ENCODE measurements around the gene SNTA1. TPM values are rescaled to one million over a fixed set of nuclear protein-coding genes. Genes with fewer than 3 reads are reported as not detected.

Gene SNTA1
- total and polyA plus RNA-seq, 2 of the 8 experiments (the other 6 are each of a cell fraction or from before 2014, with no cell fraction given) = 4.5 to 8.0 TPM

DNA sequence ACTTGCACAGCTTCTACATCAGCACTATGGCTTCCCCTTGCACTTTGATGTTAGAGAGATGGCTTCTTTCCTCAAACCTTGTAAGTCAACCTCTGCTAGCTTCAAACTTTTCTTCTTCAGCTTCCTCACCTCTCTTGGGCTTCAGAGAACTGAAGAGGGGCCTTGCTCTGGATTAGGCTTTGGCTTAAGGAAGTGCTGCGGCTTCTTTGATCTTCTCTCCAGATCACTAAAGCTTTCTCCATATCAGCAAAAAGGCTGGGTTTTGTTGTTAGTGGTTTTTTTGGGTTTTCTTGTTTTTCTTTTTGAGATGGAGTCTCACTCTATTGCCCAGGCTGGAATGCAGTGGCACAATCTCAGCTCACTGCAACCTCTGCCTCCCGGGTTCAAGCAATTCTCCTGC lies 66.2 kb downstream of the SNTA1 start:
- Histone ChIP-seq H3K27me3 (replicated peaks in 1 of 4; ENCODE audit: control insufficient read depth in 3 of 4, extremely low read depth in 1 of 4, insufficient read depth in 3 of 4, low read length in 3 of 4) (no peaks in the 10 kb centered on the region), H2AK5ac (ENCODE audit: low read depth, low read length) (no peak overlapping the region), H3K23ac (ENCODE audit: insufficient read length) (no peak overlapping the region), H3K4me3 (ENCODE audit: extremely low read depth in 1 of 4, insufficient read depth in 2 of 4, low read depth in 3 of 4, low read length in 4 of 4) (no peak overlapping the region), H3K18ac (ENCODE audit: extremely low read depth, low read length) (no peak overlapping the region), H2BK20ac (ENCODE audit: low read length) (no peak overlapping the region), H3K9ac (replicated peaks in 1 of 4; ENCODE audit: extremely low read depth in 1 of 4, low read depth in 3 of 4, low read length in 3 of 4) (no peak overlapping the region), H4K5ac (ENCODE audit: insufficient read length, low read depth, low read length) (no peak overlapping the region), H4K91ac (replicated peaks; ENCODE audit: insufficient read length, low read length) (no peak overlapping the region), H3K79me1 (ENCODE audit: low read depth, low read length) (no peaks in the 10 kb centered on the region), H3K4me1 (replicated peaks in 1 of 4; ENCODE audit: control insufficient read depth in 3 of 4, insufficient read depth in 4 of 4, low read length in 3 of 4) (no peaks in the 10 kb centered on the region; a peak in 1 of 7 replicates), H2BK12ac (ENCODE audit: low read depth, low read length) (no peak overlapping the region), H3K4me2 (ENCODE audit: insufficient read depth in 1 of 2, low read depth in 2 of 2, low read length in 2 of 2) (no peak overlapping the region), H3K4ac (replicated peaks; ENCODE audit: insufficient read length, low read depth, low read length) (no peak overlapping the region), H3K14ac (ENCODE audit: insufficient read length) (no peak overlapping the region), H2BK5ac (ENCODE audit: low read depth, low read length) (no peak overlapping the region), H3K9me3 (ENCODE audit: insufficient read depth in 2 of 2, low read depth in 1 of 2, low read length in 1 of 2) (no peaks in the 10 kb centered on the region), H2BK120ac (replicated peaks; ENCODE audit: low read depth, low read length) (no peak overlapping the region), H3K79me2 (ENCODE audit: control insufficient read depth in 1 of 2, insufficient read depth in 2 of 2, low read length in 2 of 2) (no peaks in the 10 kb centered on the region), H3K56ac (replicated peaks; ENCODE audit: insufficient read length, low read depth, low read length) (no peak overlapping the region), H4K20me1 (replicated peaks in 1 of 2; ENCODE audit: control insufficient read depth in 1 of 2, insufficient read depth in 2 of 2, low read length in 2 of 2) (peaks cover 0 to 3% of the 10 kb centered on the region in 2 experiments), H3K23me2 (ENCODE audit: low read depth, low read length) (no peaks in the 10 kb centered on the region), H2AFZ (ENCODE audit: low read length) (no peak overlapping the region), H3K36me3 (ENCODE audit: control insufficient read depth in 2 of 4, insufficient read depth in 4 of 4, low read length in 3 of 4) (peaks cover 4 to 38% (median 29%) of the 10 kb centered on the region in 4 experiments; a peak in 7 of 8 replicates), H2BK15ac (ENCODE audit: low read length) (no peak overlapping the region), H4K8ac (ENCODE audit: extremely low read depth, insufficient read depth, low read length) (no peak overlapping the region), H3K27ac (ENCODE audit: low read depth, low read length) (no peak overlapping the region)
- CTCF ChIA-PET (ENCODE audit: partially characterized antibody) = interaction anchor here (0.5 to 1.3 kb wide), 3 partner anchors 68 to 309 kb away, joined by 3 to 4 read pairs (median 3); no protein-coding TSS in a partner anchor
- 90% methylated on average over 2 of the region's 2 CpGs; no CpG with 5 or more reads in 1 of the 2 experiments for WGBS, 2 experiments (ENCODE audit: extremely low coverage in 1 of 2, insufficient coverage in 1 of 2, insufficient read length in 1 of 2, insufficient replicate concordance in 2 of 2, low coverage in 1 of 2, low lambda C conversion rate in 2 of 2, missing lambda C conversion rate in 1 of 2)
- DNase-seq (ENCODE audit: low read depth in 1 of 2, low spot score in 2 of 2) = no peak
- FAIRE-seq = no peak
- POLR2A ChIA-PET (ENCODE audit: partially characterized antibody) = interaction anchor here (0.9 to 1.2 kb wide), 2 partner anchors 8 to 16 kb away, joined by 3 read pairs; no protein-coding TSS in a partner anchor
- TF ChIP-seq SIN3A (conservative IDR thresholded peaks at IDR 0.05 in 1 of 2, IDR thresholded peaks at IDR 0.05 in 1 of 2; ENCODE audit: low read depth in 1 of 2, low read length in 2 of 2) (no peak), FOSL1 (IDR thresholded peaks at IDR 0.05; ENCODE audit: insufficient read depth, low read depth, low read length) (no peak), TBP (IDR thresholded peaks at IDR 0.05; ENCODE audit: low read depth, low read length) (no peak), EZH2 (IDR thresholded peaks at IDR 0.05; ENCODE audit: low read depth, low read length, severe bottlenecking) (no peak), RFX5 (IDR thresholded peaks at IDR 0.05; ENCODE audit: borderline replicate concordance, low read depth, low read length) (no peak), ZNF274 (IDR thresholded peaks at IDR 0.05; ENCODE audit: borderline replicate concordance, extremely low read depth, low read length) (no peak), RNF2 (IDR thresholded peaks at IDR 0.05; ENCODE audit: borderline replicate concordance, low read depth, low read length, missing control alignments, poor library complexity, severe bottlenecking) (no peak), RXRA (IDR thresholded peaks at IDR 0.05; ENCODE audit: insufficient read depth, low read depth, low read length) (no peak)
- TF ChIP-seq, protein P1, sequence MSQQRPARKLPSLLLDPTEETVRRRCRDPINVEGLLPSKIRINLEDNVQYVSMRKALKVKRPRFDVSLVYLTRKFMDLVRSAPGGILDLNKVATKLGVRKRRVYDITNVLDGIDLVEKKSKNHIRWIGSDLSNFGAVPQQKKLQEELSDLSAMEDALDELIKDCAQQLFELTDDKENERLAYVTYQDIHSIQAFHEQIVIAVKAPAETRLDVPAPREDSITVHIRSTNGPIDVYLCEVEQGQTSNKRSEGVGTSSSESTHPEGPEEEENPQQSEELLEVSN (IDR thresholded peaks at IDR 0.05) = no peak

All from H1 (cell line).